WERI-Rb-1 (cell line): ENCODE results near the gene ECPAS.

Experiments
- DNase-seq: peaks from one replicate; pipeline ENCODE4 v3.0.0-alpha.2; 2020
- H3K27ac ChIP-seq: fragments of 250-450 bp; sonication (Bioruptor Pico); 2 replicates; pipeline ENCODE4 v1.5.1; 2020; ENCODE audit warnings: mild to moderate bottlenecking, moderate library complexity
- H3K27me3 ChIP-seq: fragments of 250-450 bp; sonication (Bioruptor Pico); 2 replicates; pipeline ENCODE4 v1.5.1; 2021; ENCODE audit warnings: mild to moderate bottlenecking, low read depth, moderate library complexity; ENCODE audit not compliant: insufficient read depth, severe bottlenecking
- H3K36me3 ChIP-seq: fragments of 250-450 bp; sonication (Bioruptor Pico); 2 replicates; pipeline ENCODE4 v1.5.1; 2020; ENCODE audit warnings: mild to moderate bottlenecking, moderate library complexity
- H3K4me3 ChIP-seq: 2 replicates; pipeline ENCODE4 v1.5.1; 2011; ENCODE audit warnings: low read depth, mild to moderate bottlenecking, control low read depth, low read length
- H3K9me3 ChIP-seq: fragments of 250-450 bp; sonication (Bioruptor Pico); 2 replicates; pipeline ENCODE4 v1.5.1; 2021; ENCODE audit warnings: mild to moderate bottlenecking, moderate library complexity; ENCODE audit not compliant: severe bottlenecking
- CTCF ChIP-seq: IDR thresholded peaks from 2 replicates; pipeline ENCODE4 v1.5.1; 2011; ENCODE audit warnings: low read depth, mild to moderate bottlenecking, control low read depth, inconsistent platforms, low read length

ECPAS gene

DNA sequence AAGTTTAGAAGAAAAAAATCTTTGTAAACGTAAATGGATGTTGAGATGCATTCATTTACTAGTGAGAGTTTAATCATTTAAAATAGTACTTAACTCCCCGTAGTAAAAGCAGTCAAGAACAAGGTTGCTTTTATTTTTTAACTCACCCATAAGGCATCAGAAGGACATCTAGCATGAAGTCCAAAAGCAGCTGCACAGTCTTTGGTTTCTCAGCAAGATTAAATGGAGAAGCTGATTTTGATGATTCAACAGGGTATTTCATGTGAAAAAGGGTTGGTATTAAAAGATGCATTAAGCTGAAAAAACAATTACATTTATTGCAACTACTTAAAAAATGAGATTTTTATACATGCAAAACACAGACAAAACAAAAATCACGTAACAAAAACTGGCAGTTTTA lies 44.0 kb downstream of the ECPAS start:
- DNase-seq = no peak
- H3K9me3 ChIP-seq = no peaks in the 10 kb centered on the region
- TF ChIP-seq CTCF = no peak
- no peak overlapping the region for H3K4me3 ChIP-seq
- H3K27ac ChIP-seq = no peak overlapping the region
- H3K36me3 ChIP-seq = peaks cover 69% of the 10 kb centered on the region
- H3K27me3 ChIP-seq = no peaks in the 10 kb centered on the region

DNA sequence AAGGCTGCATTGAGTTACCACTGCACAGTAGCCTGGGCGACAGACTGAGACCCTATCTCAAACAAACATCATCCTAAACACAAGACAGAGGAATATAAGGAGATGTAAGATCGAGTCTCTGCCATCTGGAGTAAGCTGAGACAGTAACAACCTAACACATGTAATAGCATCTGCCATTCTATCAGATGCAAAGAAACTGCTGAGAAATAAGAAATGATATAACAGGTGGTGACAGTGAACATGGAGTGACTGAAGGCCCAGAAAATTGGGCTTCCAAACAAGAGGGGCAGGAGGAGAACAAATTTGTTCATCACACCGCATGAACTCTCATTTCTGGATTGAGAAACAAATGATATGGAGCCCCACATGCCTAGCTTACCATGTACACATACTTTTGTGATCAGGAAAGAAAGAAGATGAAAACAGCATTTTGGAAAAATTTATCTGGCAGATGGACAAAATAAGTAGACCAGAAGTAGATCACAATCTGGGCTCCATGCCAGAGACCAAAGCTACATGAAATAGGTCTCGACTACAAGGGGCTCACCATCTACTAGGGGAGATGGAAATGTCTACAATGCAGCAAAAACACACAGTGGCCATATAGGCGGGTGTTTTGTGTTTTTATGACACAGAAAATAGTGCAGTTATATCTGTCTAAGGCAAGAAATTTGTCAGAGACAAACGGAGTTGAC lies 45.5 kb downstream of the ECPAS start:
- Histone ChIP-seq H3K36me3 (peaks cover 61% of the 10 kb centered on the region), H3K4me3 (no peak overlapping the region)
- no peak for DNase-seq

GRCh38 chr9:111436571-111436970 lies 47.6 kb downstream of the ECPAS start:
- no peak for TF ChIP-seq CTCF
- Histone ChIP-seq H3K36me3 (peaks cover 50% of the 10 kb centered on the region), H3K27ac (no peak overlapping the region), H3K27me3 (no peaks in the 10 kb centered on the region), H3K4me3 (no peak overlapping the region), H3K9me3 (no peaks in the 10 kb centered on the region)
- no peak for DNase-seq

More for the DNA sequence above, 45.5 kb downstream of the ECPAS start:
- Histone ChIP-seq H3K9me3 (no peaks in the 10 kb centered on the region), H3K27ac (no peak overlapping the region), H3K27me3 (no peaks in the 10 kb centered on the region)
- TF ChIP-seq CTCF = no peak

- no peak for TF ChIP-seq CTCF
- H3K9me3 ChIP-seq = no peaks in the 10 kb centered on the region
- H3K36me3 ChIP-seq = peaks cover 53% of the 10 kb centered on the region
- no peak for DNase-seq
- H3K27me3 ChIP-seq = no peaks in the 10 kb centered on the region
- H3K27ac ChIP-seq = no peak overlapping the region
- no peak overlapping the region for H3K4me3 ChIP-seq
Observed at GRCh38 chr9:111433082-111433481, 51.1 kb downstream of the ECPAS start.

- Histone ChIP-seq H3K27me3 (no peaks in the 10 kb centered on the region), H3K36me3 (peaks cover 57% of the 10 kb centered on the region), H3K9me3 (no peaks in the 10 kb centered on the region), H3K4me3 (no peak overlapping the region), H3K27ac (no peak overlapping the region)
- DNase-seq = no peak
- TF ChIP-seq CTCF = no peak
Observed at GRCh38 chr9:111431684-111432083, 52.5 kb downstream of the ECPAS start.

- Histone ChIP-seq H3K27me3 (no peaks in the 10 kb centered on the region), H3K9me3 (no peaks in the 10 kb centered on the region), H3K4me3 (no peak overlapping the region), H3K27ac (no peak overlapping the region), H3K36me3 (peaks cover 69% of the 10 kb centered on the region)
- DNase-seq = no peak
- no peak for TF ChIP-seq CTCF
Observed at GRCh38 chr9:111429175-111429574, 55.0 kb downstream of the ECPAS start.
